ENCODE measurements around the gene PSTPIP2. TPM values are rescaled to one million over a fixed set of nuclear protein-coding genes. Genes with fewer than 3 reads are reported as not detected.

Gene PSTPIP2
- total RNA-seq, 2 donors from 2014 or later = 1.6 to 4.4 TPM

GRCh38 chr18:46001074-46001473, 71.0 kb downstream of the PSTPIP2 start:
- TF ChIP-seq CTCF (IDR thresholded peaks at IDR 0.05) (no peak), POLR2A (IDR thresholded peaks at IDR 0.05) (no peak)
- ATAC-seq (no peak), DNase-seq (no peak)
- intact Hi-C loops (cut with DNase I) = no loop called here
- H3K4me3 ChIP-seq = no peak overlapping the region
- H3K27me3 ChIP-seq = no peaks in the 10 kb centered on the region
- no peaks in the 10 kb centered on the region for H3K4me1 ChIP-seq
- H3K36me3 ChIP-seq (replicated peaks in 1 of 2; ENCODE audit: insufficient read depth in 1 of 2, low read depth in 2 of 2) = no peaks in the 10 kb centered on the region
- H3K9me3 ChIP-seq = no peaks in the 10 kb centered on the region
- H3K27ac ChIP-seq = no peak overlapping the region
- 61 to 66% methylated on average over 1 of the region's 1 CpG for WGBS, 2 donors

- Histone ChIP-seq H3K36me3 (replicated peaks in 1 of 2; ENCODE audit: insufficient read depth in 1 of 2, low read depth in 2 of 2) (no peaks in the 10 kb centered on the region), H3K4me1 (no peaks in the 10 kb centered on the region), H3K9me3 (no peaks in the 10 kb centered on the region), H3K4me3 (no peak overlapping the region), H3K27me3 (no peaks in the 10 kb centered on the region), H3K27ac (no peak overlapping the region)
- DNase-seq (no peak), ATAC-seq (no peak)
- TF ChIP-seq POLR2A (IDR thresholded peaks at IDR 0.05) = no peak
- no peak for TF ChIP-seq CTCF (IDR thresholded peaks at IDR 0.05)
- intact Hi-C loops (cut with DNase I) = no loop called here
- 81 to 82% methylated on average over 3 of the region's 3 CpGs for WGBS, 2 donors
Observed at GRCh38 chr18:45999536-45999935, 72.5 kb downstream of the PSTPIP2 start.

GRCh38 chr18:45998244-45998643, 73.8 kb downstream of the PSTPIP2 start:
- H3K27ac ChIP-seq = no peak overlapping the region
- no peak for ATAC-seq

GRCh38 chr18:45997700-45998151, 74.3 kb downstream of the PSTPIP2 start:
- no peak overlapping the region for H3K4me3 ChIP-seq
- H3K27ac ChIP-seq = no peak overlapping the region
- no peaks in the 10 kb centered on the region for H3K27me3 ChIP-seq
- intact Hi-C loops (cut with DNase I) = no loop called here
- DNase-seq (no peak), ATAC-seq (no peak)
- H3K9me3 ChIP-seq = no peaks in the 10 kb centered on the region
- H3K36me3 ChIP-seq (replicated peaks in 1 of 2; ENCODE audit: insufficient read depth in 1 of 2, low read depth in 2 of 2) = no peaks in the 10 kb centered on the region
- TF ChIP-seq POLR2A (IDR thresholded peaks at IDR 0.05) (no peak), CTCF (IDR thresholded peaks at IDR 0.05) (no peak)
- WGBS, 2 donors = 74 to 89% methylated on average over 4 to 7 of the region's 8 CpGs
- no peaks in the 10 kb centered on the region for H3K4me1 ChIP-seq

More at GRCh38 chr18:45998244-45998643, 73.8 kb downstream of the PSTPIP2 start:
- DNase-seq = no peak
- no peaks in the 10 kb centered on the region for H3K9me3 ChIP-seq
- TF ChIP-seq CTCF (IDR thresholded peaks at IDR 0.05) = no peak
- no peak for TF ChIP-seq POLR2A (IDR thresholded peaks at IDR 0.05)
- H3K36me3 ChIP-seq (replicated peaks in 1 of 2; ENCODE audit: insufficient read depth in 1 of 2, low read depth in 2 of 2) = no peaks in the 10 kb centered on the region
- no peaks in the 10 kb centered on the region for H3K27me3 ChIP-seq
- intact Hi-C loops (cut with DNase I) = no loop called here
- H3K4me1 ChIP-seq = no peaks in the 10 kb centered on the region
- no peak overlapping the region for H3K4me3 ChIP-seq
- 53 to 77% methylated on average over 3 of the region's 3 CpGs for WGBS, 2 donors

GRCh38 chr18:45995461-45995860, 76.6 kb downstream of the PSTPIP2 start:
- Histone ChIP-seq H3K27ac (no peak overlapping the region), H3K4me1 (no peaks in the 10 kb centered on the region), H3K9me3 (no peaks in the 10 kb centered on the region), H3K36me3 (replicated peaks in 1 of 2; ENCODE audit: insufficient read depth in 1 of 2, low read depth in 2 of 2) (no peaks in the 10 kb centered on the region), H3K27me3 (no peaks in the 10 kb centered on the region), H3K4me3 (no peak overlapping the region)
- 91 to 92% methylated on average over 3 of the region's 3 CpGs for WGBS, 2 donors
- intact Hi-C loops (cut with DNase I) = no loop called here
- no peak for ATAC-seq
- DNase-seq = no peak
- TF ChIP-seq CTCF (IDR thresholded peaks at IDR 0.05) = no peak
- TF ChIP-seq POLR2A (IDR thresholded peaks at IDR 0.05) = no peak
